ENCODE measurements around the gene PDXK. TPM values are rescaled to one million over a fixed set of nuclear protein-coding genes. Genes with fewer than 3 reads are reported as not detected.
A peak's percentile ranks its signal among the peaks of the same experiment; 100 is the strongest.

The PDXK gene
- total RNA-seq, 1 experiment from 2014 or later: 210 TPM

DNA sequence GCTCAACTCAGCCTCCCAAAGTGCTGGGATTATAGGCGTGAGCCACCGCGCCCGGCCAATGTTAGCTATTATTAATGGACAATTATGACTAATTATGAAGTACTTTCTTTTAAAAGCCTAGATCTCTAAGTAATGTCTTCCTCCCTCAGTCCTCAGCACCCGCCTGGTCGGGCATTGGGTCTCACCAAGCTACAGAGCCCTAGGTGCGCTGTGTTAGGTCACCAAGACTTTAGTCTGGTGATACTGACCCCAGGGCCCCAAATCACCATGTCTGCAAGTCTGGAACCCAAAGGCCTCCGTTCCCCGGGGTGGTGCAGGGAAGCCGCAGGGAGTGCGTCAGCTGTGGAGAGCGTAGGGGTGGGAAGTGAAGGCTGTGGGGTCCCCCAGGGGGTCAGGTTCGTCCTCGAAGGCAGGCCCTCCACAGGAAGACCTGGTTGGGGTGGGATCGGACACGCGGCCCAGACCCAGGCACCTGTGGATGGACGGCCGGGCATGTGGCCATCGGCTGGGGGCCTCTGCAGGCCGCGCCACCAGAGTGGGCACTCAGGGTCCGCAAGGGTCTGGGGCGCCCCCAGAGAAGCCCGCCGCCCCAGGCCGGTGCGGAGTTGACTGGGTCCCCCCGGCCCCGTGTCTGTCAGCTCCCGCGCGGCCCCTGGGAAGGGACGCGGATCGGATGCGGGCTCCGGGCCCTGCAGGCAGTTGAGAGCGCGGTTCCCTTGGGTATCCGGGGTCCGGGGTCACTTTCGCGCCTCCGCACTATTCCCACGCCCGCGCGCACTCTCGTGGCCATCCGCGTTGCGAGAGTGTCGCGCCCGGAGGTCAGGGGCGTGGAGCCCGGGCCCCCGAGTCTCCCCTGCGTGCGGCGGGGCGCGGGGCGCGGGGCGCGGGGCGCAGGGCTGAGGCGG lies 710 bp upstream of the PDXK start:
- ChIA-PET CTCF (interaction anchor here (0.6 to 0.8 kb wide), 2 partner anchors 13 to 24 kb away, joined by 4 to 5 read pairs; no protein-coding TSS in a partner anchor), POLR2A (interaction anchor here (0.6 to 1.8 kb wide), 4 partner anchors 40 to 804 kb away, joined by 3 to 5 read pairs (median 3); partner anchors contain the start of gene RRP1)
- Mint-ChIP-seq H3K9me3 (ENCODE audit: unreplicated experiment) (no peaks in the 10 kb centered on the region), H3K27ac (ENCODE audit: low read depth, unreplicated experiment) (no peak overlapping the region), H3K4me1 (ENCODE audit: insufficient read depth, unreplicated experiment) (peaks cover 15% of the 10 kb centered on the region), H3K36me3 (ENCODE audit: insufficient read depth, unreplicated experiment) (peaks cover 13% of the 10 kb centered on the region), H3K4me3 (ENCODE audit: unreplicated experiment) (peak overlapping the region; percentile 85), H3K27me3 (ENCODE audit: insufficient read depth, unreplicated experiment) (no peaks in the 10 kb centered on the region)
- no peak for DNase-seq (ENCODE audit: unreplicated experiment)
- BruUV-seq (replicated peaks): no TSS peak
- TF ChIP-seq CTCF (IDR thresholded peaks at IDR 0.05; ENCODE audit: unreplicated experiment): no peak
- intact Hi-C loops (cut with micrococcal nuclease): no loop called here

DNA sequence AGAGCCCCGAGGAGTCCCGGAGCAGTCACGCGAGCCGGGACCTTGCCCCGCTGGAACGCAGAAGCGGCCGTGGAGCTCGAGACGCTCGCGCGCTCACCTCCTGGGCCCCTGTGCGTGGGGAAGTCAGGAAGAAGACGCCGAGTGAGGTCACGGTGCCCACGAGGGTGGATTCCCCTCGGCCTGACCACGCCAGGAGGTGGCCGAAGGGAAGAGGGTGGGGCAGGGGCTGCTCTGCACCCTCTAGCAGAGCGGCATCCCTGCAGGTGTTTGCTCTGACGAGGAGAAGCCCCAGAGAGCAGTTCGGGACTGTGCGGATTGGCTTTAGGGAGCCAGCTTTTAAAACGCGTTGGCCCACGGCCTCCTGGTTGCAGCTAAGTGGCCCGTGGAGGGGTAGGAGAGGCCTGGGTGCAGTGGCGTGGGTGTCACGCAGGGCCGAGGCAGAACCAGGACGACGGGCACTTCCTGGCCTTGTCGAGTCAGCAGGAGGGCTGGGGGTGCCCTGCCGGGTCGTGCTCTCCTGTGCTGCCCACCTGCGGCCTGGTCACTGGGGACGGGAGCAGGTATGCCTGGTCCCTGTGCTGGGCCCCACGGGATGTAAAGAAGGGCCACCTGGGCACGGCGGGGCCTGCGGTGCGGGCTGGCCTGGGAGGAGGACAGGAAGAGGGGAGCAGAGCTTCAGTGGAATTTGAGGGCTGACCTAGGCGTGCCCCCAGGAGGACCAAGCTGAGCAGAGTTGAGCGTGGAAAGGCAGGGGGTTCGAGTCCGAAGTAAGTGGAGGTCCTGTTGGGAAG lies 1.0 kb downstream of the PDXK start:
- Mint-ChIP-seq H3K4me1 (ENCODE audit: insufficient read depth, unreplicated experiment) (peaks cover 15% of the 10 kb centered on the region), H3K36me3 (ENCODE audit: insufficient read depth, unreplicated experiment) (peaks cover 30% of the 10 kb centered on the region), H3K27ac (ENCODE audit: low read depth, unreplicated experiment) (peak overlapping the region; percentile 74), H3K4me3 (ENCODE audit: unreplicated experiment) (peak overlapping the region; percentile 85), H3K9me3 (ENCODE audit: unreplicated experiment) (no peaks in the 10 kb centered on the region), H3K27me3 (ENCODE audit: insufficient read depth, unreplicated experiment) (no peaks in the 10 kb centered on the region)
- TF ChIP-seq CTCF (IDR thresholded peaks at IDR 0.05; ENCODE audit: unreplicated experiment): no peak
- ChIA-PET CTCF (interaction anchor here (1.0 kb wide), 1 partner anchor 38 kb away, joined by 3 read pairs; no protein-coding TSS in a partner anchor), POLR2A (interaction anchor here (0.6 to 3.0 kb wide), 18 partner anchors 8 to 70 kb away, joined by 3 to 17 read pairs (median 4); partner anchors contain the start of genes HSF2BP, RRP1 and RRP1B)
- DNase-seq (ENCODE audit: unreplicated experiment): no peak
- no TSS peak for BruUV-seq (replicated peaks)
- intact Hi-C loops (cut with micrococcal nuclease): loop anchor here (1.0 kb wide), 1 partner anchor 48 kb away; no protein-coding TSS in a partner anchor

- H3K4me3 Mint-ChIP-seq (ENCODE audit: unreplicated experiment): peak overlapping the region; percentile 85
- no peaks in the 10 kb centered on the region for H3K27me3 Mint-ChIP-seq (ENCODE audit: insufficient read depth, unreplicated experiment)
- CTCF ChIA-PET: interaction anchor here (1.3 kb wide), 1 partner anchor 69 kb away, joined by 5 read pairs; the partner anchor contains the start of gene RRP1
- H3K9me3 Mint-ChIP-seq (ENCODE audit: unreplicated experiment): no peaks in the 10 kb centered on the region
- H3K27ac Mint-ChIP-seq (ENCODE audit: low read depth, unreplicated experiment): peak overlapping the region; percentile 74
- POLR2A ChIA-PET: interaction anchor here (0.7 to 3.0 kb wide), 11 partner anchors 9 to 69 kb away, joined by 3 to 13 read pairs (median 3); partner anchors contain the start of genes HSF2BP, RRP1 and RRP1B
- BruUV-seq (replicated peaks): no TSS peak
- H3K4me1 Mint-ChIP-seq (ENCODE audit: insufficient read depth, unreplicated experiment): peaks cover 16% of the 10 kb centered on the region
- no peak for TF ChIP-seq CTCF (IDR thresholded peaks at IDR 0.05; ENCODE audit: unreplicated experiment)
- intact Hi-C loops (cut with micrococcal nuclease): no loop called here
- peaks cover 36% of the 10 kb centered on the region for H3K36me3 Mint-ChIP-seq (ENCODE audit: insufficient read depth, unreplicated experiment)
- no peak for DNase-seq (ENCODE audit: unreplicated experiment)
These were observed 1.7 kb downstream of the PDXK start for GRCh38 chr21:43720539-43721166.
